ENCODE data around the gene TBC1D19. TPM values are rescaled to one million over a fixed set of nuclear protein-coding genes. Genes with fewer than 3 reads are reported as not detected.

TBC1D19 gene
- total RNA-seq, 1 experiment from 2014 or later, result 4.0 TPM

GRCh38 chr4:26682436-26682835 lies 98.6 kb downstream of the TBC1D19 start:
- Histone ChIP-seq H3K9ac (ENCODE audit: low read length) (no peak overlapping the region), H3K79me2 (ENCODE audit: low read length) (no peaks in the 10 kb centered on the region), H3K27me3 (ENCODE audit: low read length) (no peaks in the 10 kb centered on the region), H3F3A (ENCODE audit: low read length, unreplicated experiment) (no peaks in the 10 kb centered on the region), H2AFZ (ENCODE audit: low read length) (no peak overlapping the region), H4K20me1 (ENCODE audit: low read length) (no peaks in the 10 kb centered on the region), H3K4me1 (ENCODE audit: insufficient read depth, low read length) (peaks cover 3% of the 10 kb centered on the region; the same call in 1 of the 2 replicates), H3K4me2 (ENCODE audit: low read length) (no peak overlapping the region), H3K9me3 (ENCODE audit: low read length) (no peaks in the 10 kb centered on the region), H3K4me3 (ENCODE audit: low read length) (no peak overlapping the region), H3K9me2 (replicated peaks; ENCODE audit: low read length) (no peaks in the 10 kb centered on the region), H3K36me3 (ENCODE audit: low read depth, low read length) (peaks cover 7% of the 10 kb centered on the region), H3K27ac (ENCODE audit: low read length) (no peak overlapping the region)
- ChIA-PET CTCF (no interaction called here), POLR2A (ENCODE audit: unreplicated experiment) (no interaction called here)
- DNase-seq, result no peak
- intact Hi-C loops (cut with micrococcal nuclease), result loop anchor here (1.0 kb wide), 1 partner anchor 10 kb away; no protein-coding TSS in a partner anchor
- no peak for TF ChIP-seq EZH2phosphoT487 (IDR thresholded peaks at IDR 0.05; ENCODE audit: borderline replicate concordance, low read length)
- TF ChIP-seq CTCF (conservative IDR thresholded peaks at IDR 0.05; ENCODE audit: low read depth, low read length), result no peak
- TF ChIP-seq EZH2 (IDR thresholded peaks at IDR 0.05; ENCODE audit: low read length, unreplicated experiment), result no peak
- BruUV-seq (replicated peaks), result no TSS peak
- no peak for ATAC-seq

GRCh38 chr4:26685250-26685649 lies 101.4 kb downstream of the TBC1D19 start:
- H3K9ac ChIP-seq (ENCODE audit: low read length), result no peak overlapping the region
- no peak overlapping the region for H3K4me3 ChIP-seq (ENCODE audit: low read length)
- H3K4me1 ChIP-seq (ENCODE audit: insufficient read depth, low read length), result peaks cover 3% of the 10 kb centered on the region; the same call in 1 of the 2 replicates
- no TSS peak for BruUV-seq (replicated peaks)
- H4K20me1 ChIP-seq (ENCODE audit: low read length), result no peaks in the 10 kb centered on the region
- ChIA-PET CTCF (no interaction called here), POLR2A (ENCODE audit: unreplicated experiment) (interaction anchor here (0.6 kb wide), 1 partner anchor 101 kb away, joined by 3 read pairs; no protein-coding TSS in a partner anchor)
- H3F3A ChIP-seq (ENCODE audit: low read length, unreplicated experiment), result no peaks in the 10 kb centered on the region
- no peak overlapping the region for H3K27ac ChIP-seq (ENCODE audit: low read length)
- no peak for DNase-seq
- intact Hi-C loops (cut with micrococcal nuclease), result no loop called here
- H3K27me3 ChIP-seq (ENCODE audit: low read length), result no peaks in the 10 kb centered on the region
- no peak overlapping the region for H3K4me2 ChIP-seq (ENCODE audit: low read length)
- no peak for ATAC-seq
- no peaks in the 10 kb centered on the region for H3K36me3 ChIP-seq (ENCODE audit: low read depth, low read length)
- no peaks in the 10 kb centered on the region for H3K79me2 ChIP-seq (ENCODE audit: low read length)
- no peaks in the 10 kb centered on the region for H3K9me2 ChIP-seq (replicated peaks; ENCODE audit: low read length)
- TF ChIP-seq CTCF (conservative IDR thresholded peaks at IDR 0.05; ENCODE audit: low read depth, low read length), result no peak
- no peak for TF ChIP-seq EZH2phosphoT487 (IDR thresholded peaks at IDR 0.05; ENCODE audit: borderline replicate concordance, low read length)
- no peak for TF ChIP-seq EZH2 (IDR thresholded peaks at IDR 0.05; ENCODE audit: low read length, unreplicated experiment)
- no peak overlapping the region for H2AFZ ChIP-seq (ENCODE audit: low read length)
- H3K9me3 ChIP-seq (ENCODE audit: low read length), result no peaks in the 10 kb centered on the region

DNA sequence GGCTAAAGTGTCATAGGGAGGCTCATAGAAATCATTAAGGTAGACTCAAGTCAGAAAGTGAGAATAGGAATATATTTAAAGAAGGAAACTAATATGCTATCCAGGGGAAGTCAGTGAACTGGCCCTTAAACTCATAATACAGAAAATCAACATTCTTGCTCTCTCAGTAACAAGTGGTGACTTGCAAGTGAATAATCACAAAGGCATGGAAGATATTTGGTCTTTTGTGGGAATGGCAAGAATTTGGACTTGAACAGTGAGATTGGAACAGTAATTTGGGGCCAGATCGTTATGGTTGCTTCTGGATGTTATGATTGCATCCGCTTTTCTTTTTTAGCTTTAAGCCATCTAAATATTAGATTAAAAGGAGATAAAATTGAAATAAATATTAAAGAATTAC lies 103.8 kb downstream of the TBC1D19 start:
- peaks cover 10% of the 10 kb centered on the region; the same call in 1 of the 2 replicates for H3K4me1 ChIP-seq (ENCODE audit: insufficient read depth, low read length)
- H3K4me3 ChIP-seq (ENCODE audit: low read length), result no peak overlapping the region

More for the DNA sequence above, 103.8 kb downstream of the TBC1D19 start:
- Histone ChIP-seq H3K9ac (ENCODE audit: low read length) (no peak overlapping the region), H3F3A (ENCODE audit: low read length, unreplicated experiment) (no peaks in the 10 kb centered on the region), H3K9me3 (ENCODE audit: low read length) (no peaks in the 10 kb centered on the region), H3K27ac (ENCODE audit: low read length) (no peak overlapping the region), H3K27me3 (ENCODE audit: low read length) (no peaks in the 10 kb centered on the region), H2AFZ (ENCODE audit: low read length) (no peak overlapping the region), H3K79me2 (ENCODE audit: low read length) (no peaks in the 10 kb centered on the region), H3K9me2 (replicated peaks; ENCODE audit: low read length) (no peaks in the 10 kb centered on the region), H3K36me3 (ENCODE audit: low read depth, low read length) (no peaks in the 10 kb centered on the region), H4K20me1 (ENCODE audit: low read length) (no peaks in the 10 kb centered on the region), H3K4me2 (ENCODE audit: low read length) (peak overlapping the region; percentile 34; the same call in 1 of the 2 replicates)
- ATAC-seq, result peak; percentile 71
- TF ChIP-seq CTCF (conservative IDR thresholded peaks at IDR 0.05; ENCODE audit: low read depth, low read length) (no peak), EZH2 (IDR thresholded peaks at IDR 0.05; ENCODE audit: low read length, unreplicated experiment) (no peak), EZH2phosphoT487 (IDR thresholded peaks at IDR 0.05; ENCODE audit: borderline replicate concordance, low read length) (no peak)
- intact Hi-C loops (cut with micrococcal nuclease), result no loop called here
- DNase-seq, result peak; percentile 72
- ChIA-PET POLR2A (ENCODE audit: unreplicated experiment) (no interaction called here), CTCF (no interaction called here)
- BruUV-seq (replicated peaks), result no TSS peak

Data from PC-3 (cell line).